ENCODE results near the gene CDH18. TPM values are rescaled to one million over a fixed set of nuclear protein-coding genes. Genes with fewer than 3 reads are reported as not detected.

The CDH18 gene
- total and polyA plus RNA-seq, 2 of the 4 experiments (the other 2 are of a cell fraction) = 0.24 to 1.1 TPM

GRCh38 chr5:19853616-19854240 is 134.3 kb downstream of the CDH18 start:
- H3K79me1 ChIP-seq (ENCODE audit: low read depth in 1 of 2, low read length in 2 of 2) = no peaks in the 10 kb centered on the region
- no peak overlapping the region for H3K4me3 ChIP-seq (ENCODE audit: insufficient read depth, low read depth, low read length)
- H3K18ac ChIP-seq (ENCODE audit: low read depth, low read length) = peak overlapping the region; percentile 66; the same call in 1 of the 2 replicates
- H4K91ac ChIP-seq (ENCODE audit: insufficient read depth, low read depth, low read length) = peak overlapping the region; percentile 50; the same call in 1 of the 2 replicates
- ChIA-PET CTCF (no interaction called here), POLR2A (ENCODE audit: unreplicated experiment) (no interaction called here)
- H3K27ac ChIP-seq (ENCODE audit: insufficient read depth, low read length) = no peak overlapping the region
- no peak overlapping the region for H2AK9ac ChIP-seq (replicated peaks; ENCODE audit: low read depth, low read length, poor library complexity)
- H2AK5ac ChIP-seq (ENCODE audit: low read depth, low read length) = no peak overlapping the region
- peak overlapping the region; percentile 85 for H2BK120ac ChIP-seq (ENCODE audit: low read depth, low read length)
- BruUV-seq (replicated peaks) = no TSS peak
- peak overlapping the region; percentile 17 for H3K4me2 ChIP-seq (ENCODE audit: low read depth, low read length)
- H3K14ac ChIP-seq (replicated peaks; ENCODE audit: low read depth, low read length) = peak overlapping the region; percentile 65
- H3K9ac ChIP-seq (ENCODE audit: low read depth, low read length) = no peak overlapping the region
- peaks cover 6% of the 10 kb centered on the region for H3K4me1 ChIP-seq (ENCODE audit: control insufficient read depth, insufficient read depth, low read length)
- peak overlapping the region; percentile 58 for H2BK5ac ChIP-seq (ENCODE audit: low read depth, low read length, poor library complexity, severe bottlenecking)
- H2BK15ac ChIP-seq (ENCODE audit: low read depth, low read length) = peak overlapping the region; percentile 12; the same call in 1 of the 3 replicates
- in situ Hi-C loops (cut with MboI; ENCODE audit: low sequenced_read_pairs) = no loop called here
- no peaks in the 10 kb centered on the region for H3K27me3 ChIP-seq (ENCODE audit: control insufficient read depth, insufficient read depth, low read length)
- peak overlapping the region; percentile 38; the same call in 1 of the 2 replicates for H3K56ac ChIP-seq (ENCODE audit: extremely low read depth, insufficient read depth, low read length)
- H2BK20ac ChIP-seq (ENCODE audit: low read depth, low read length) = peak overlapping the region; percentile 93
- H3K4ac ChIP-seq (ENCODE audit: low read depth, low read length) = peak overlapping the region; percentile 77
- peak overlapping the region; percentile 2; the same call in 1 of the 2 replicates for H4K5ac ChIP-seq (ENCODE audit: low read depth, low read length)
- no CpG with 5 or more reads among the region's 4 CpGs for WGBS, 2 experiments (ENCODE audit: extremely low coverage in 2 of 2, insufficient read length in 1 of 2)
- peak overlapping the region; percentile 4 to 83; a peak in 2 of 4 replicates for H4K8ac ChIP-seq (ENCODE audit: low read depth in 2 of 2, low read length in 2 of 2)
- ATAC-seq (ENCODE audit: low read depth) = peak; percentile 81
- H3K9me3 ChIP-seq (ENCODE audit: control insufficient read depth, insufficient read depth, low read length) = no peaks in the 10 kb centered on the region
- no peaks in the 10 kb centered on the region for H3K36me3 ChIP-seq (ENCODE audit: control insufficient read depth, insufficient read depth, low read length)
- H4K20me1 ChIP-seq (ENCODE audit: insufficient read depth, low read length) = no peaks in the 10 kb centered on the region
- H3K23ac ChIP-seq (ENCODE audit: low read depth, low read length) = peak overlapping the region; percentile 53; the same call in 1 of the 2 replicates
- H2AFZ ChIP-seq (replicated peaks; ENCODE audit: low read length, poor library complexity) = peak overlapping the region; percentile 64
- intact Hi-C loops (cut with micrococcal nuclease) = loop anchor here (5.0 kb wide), 1 partner anchor 74 kb away; no protein-coding TSS in a partner anchor
- dilution Hi-C loops (cut with HindIII; ENCODE audit: low sequenced_read_pairs, unreplicated experiment) = no loop called here
- peaks cover 5% of the 10 kb centered on the region; the same call in 1 of the 2 replicates for H3K9me1 ChIP-seq (ENCODE audit: insufficient read depth, low read length)
- TF ChIP-seq NFE2L2 (IDR thresholded peaks at IDR 0.05; ENCODE audit: low read depth, low read length) (no peak), MAFK (IDR thresholded peaks at IDR 0.05; ENCODE audit: low read depth, low read length) (peak; percentile 93), CHD1 (IDR thresholded peaks at IDR 0.05; ENCODE audit: low read depth, low read length) (no peak)
- TF ChIP-seq, protein P1, sequence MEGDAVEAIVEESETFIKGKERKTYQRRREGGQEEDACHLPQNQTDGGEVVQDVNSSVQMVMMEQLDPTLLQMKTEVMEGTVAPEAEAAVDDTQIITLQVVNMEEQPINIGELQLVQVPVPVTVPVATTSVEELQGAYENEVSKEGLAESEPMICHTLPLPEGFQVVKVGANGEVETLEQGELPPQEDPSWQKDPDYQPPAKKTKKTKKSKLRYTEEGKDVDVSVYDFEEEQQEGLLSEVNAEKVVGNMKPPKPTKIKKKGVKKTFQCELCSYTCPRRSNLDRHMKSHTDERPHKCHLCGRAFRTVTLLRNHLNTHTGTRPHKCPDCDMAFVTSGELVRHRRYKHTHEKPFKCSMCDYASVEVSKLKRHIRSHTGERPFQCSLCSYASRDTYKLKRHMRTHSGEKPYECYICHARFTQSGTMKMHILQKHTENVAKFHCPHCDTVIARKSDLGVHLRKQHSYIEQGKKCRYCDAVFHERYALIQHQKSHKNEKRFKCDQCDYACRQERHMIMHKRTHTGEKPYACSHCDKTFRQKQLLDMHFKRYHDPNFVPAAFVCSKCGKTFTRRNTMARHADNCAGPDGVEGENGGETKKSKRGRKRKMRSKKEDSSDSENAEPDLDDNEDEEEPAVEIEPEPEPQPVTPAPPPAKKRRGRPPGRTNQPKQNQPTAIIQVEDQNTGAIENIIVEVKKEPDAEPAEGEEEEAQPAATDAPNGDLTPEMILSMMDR (conservative IDR thresholded peaks at IDR 0.05; ENCODE audit: low read depth, low read length) = no peak
- peak; percentile 74 for DNase-seq
